ENCODE measurements around the gene NHS. TPM values are rescaled to one million over a fixed set of nuclear protein-coding genes. Genes with fewer than 3 reads are reported as not detected.

NHS gene
- total RNA-seq: 1 to 10 TPM; 2.0 TPM
- long read RNA-seq: 0 reads

DNA sequence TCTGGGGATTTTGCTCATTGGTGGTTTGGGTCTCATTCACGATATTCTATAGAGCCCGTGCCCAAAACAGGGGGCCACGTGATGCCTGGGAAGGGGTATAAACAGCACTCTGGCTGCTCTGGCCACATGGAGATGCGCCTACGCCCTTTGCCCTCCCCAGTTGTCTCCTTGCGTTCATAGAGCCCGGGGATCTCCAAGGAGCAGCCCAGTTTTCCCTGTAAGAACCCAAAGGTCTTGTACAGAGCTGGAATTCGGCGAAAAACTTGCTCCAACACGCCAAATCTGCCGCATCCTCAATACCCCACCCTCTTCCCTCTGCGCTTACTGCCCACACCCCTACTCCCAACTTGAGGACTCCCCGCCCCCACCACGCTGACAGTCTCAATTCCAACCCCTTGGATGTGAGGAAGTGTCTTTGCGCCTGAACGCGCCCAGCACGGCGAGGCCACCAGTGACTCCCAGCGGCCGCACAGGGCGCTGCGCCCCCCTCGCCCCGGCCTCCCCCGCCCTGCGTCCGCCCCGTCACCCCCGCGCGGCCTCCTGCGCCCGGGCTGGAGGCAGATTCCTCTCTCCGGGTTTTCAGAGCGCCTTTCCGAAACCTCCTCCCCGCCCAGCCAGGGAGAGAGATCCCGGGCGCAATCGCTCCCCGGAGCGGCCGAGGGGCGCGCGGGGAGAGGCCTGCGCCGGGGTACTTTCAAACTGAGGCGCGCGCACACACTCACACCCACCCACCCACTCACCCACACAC, at the start of gene NHS:
TSS of gene NHS (plus strand) at position 582 of the 748 bp plus-strand sequence. CDS start 558 bp downstream, outside the sequence.
- intact Hi-C loops (cut with DNase I): loop anchor here in 1 of 2 donors (10.0 kb wide), 1 partner anchor 220 kb away; no protein-coding TSS in a partner anchor
- ATAC-seq (peak; percentile 80 to 92), DNase-seq (peak; percentile 74)

DNA sequence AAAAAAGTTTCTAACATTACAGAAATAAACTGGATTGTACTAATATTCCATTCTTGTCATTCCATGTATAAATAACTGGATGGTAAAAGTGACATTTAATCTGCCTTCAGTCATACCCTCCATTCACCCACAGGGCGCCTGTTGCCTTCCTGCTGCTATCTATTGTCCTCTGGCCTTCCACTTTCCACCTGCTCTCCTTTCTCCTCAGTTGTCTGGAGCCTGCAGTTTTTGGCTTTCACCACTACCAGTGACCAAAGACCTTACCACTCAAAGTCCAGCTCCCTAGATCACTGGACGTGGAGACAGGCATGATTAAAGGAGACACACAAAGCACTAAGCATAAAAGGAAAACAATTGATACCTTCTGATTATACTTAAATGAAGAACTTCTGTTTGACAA, 46.2 kb upstream of the NHS start:
- intact Hi-C loops (cut with DNase I): no loop called here
- DNase-seq: no peak
- ATAC-seq: no peak

DNA sequence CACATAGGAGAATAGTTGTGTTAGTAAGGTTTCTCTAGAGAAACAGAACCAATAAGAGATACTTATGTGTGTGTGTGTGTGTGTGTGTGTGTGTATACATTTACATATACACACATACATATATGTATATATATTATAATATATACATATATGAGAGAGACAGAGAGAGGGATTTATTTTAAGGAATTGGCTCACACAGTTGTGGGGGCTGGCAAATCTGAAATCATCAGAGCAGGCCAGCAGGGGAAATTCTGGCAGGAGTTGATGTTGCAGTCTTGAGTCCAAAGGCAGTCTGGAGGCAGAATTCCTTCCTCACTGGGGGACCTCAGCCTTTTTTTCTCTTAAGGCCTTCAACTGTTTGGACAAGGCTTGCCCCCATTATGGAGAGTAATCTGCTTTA, 38.6 kb upstream of the NHS start:
- ATAC-seq (no peak), DNase-seq (no peak)
- intact Hi-C loops (cut with DNase I): no loop called here

DNA sequence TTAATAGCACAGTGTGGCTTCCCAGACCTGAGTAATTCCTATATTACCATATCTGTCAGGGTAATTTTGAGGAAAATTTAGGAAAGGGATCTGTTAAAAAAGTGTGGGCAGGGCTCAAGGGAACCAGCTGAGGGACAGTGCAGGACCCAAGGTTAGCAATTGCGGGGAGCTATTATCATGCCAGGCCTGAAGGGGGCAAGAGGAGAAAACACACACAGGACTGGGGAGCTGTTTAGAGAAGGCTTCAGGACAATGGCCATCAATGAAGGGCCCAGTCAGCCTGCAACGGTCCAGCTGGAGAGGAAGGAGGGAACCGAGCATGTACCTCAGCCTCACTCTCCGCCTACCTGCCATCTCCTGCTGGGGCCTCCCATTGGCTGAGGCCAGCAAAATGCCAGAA, 19.0 kb upstream of the NHS start:
- no peak for DNase-seq
- ATAC-seq: no peak
- intact Hi-C loops (cut with DNase I): no loop called here

DNA sequence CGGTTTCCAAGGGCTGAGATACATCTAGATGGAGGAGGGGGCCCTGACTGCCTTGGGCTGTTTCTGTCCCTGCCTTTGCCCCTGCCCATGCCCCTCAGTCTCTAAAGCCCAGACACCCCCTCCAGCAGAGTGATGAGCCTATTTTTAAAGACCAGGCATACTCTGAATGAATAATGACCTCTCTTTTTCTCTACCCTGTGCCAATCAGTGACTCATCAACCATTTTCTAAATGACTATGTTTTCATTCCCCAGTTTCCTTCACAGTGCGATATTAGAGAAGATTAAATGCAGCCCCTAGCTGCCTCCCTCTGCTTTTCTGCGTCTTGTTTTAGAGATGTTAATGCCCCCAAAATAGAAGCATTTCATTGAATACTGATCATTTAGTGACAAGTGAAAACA, 15.5 kb upstream of the NHS start:
- ATAC-seq (no peak), DNase-seq (no peak)
- intact Hi-C loops (cut with DNase I): no loop called here

DNA sequence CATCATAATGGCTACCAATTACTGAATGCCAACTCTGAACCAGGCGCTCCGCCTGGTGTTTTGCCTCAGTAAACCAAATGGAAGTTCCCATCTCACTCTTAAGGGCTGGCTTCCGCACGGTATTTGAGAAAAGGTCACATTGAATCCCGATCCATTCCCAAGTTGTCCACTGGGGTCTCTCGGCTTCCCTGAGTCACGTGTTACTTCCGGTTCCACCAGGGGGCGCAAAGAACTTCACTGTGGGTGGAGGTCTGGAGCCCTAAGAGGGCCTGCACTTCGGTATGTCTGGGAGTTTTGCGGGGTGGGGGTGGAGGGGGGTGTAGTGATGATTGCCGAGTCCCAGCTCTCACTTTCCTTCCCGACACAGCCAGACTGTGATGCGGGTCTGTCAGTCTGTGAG, 13.4 kb upstream of the NHS start:
- intact Hi-C loops (cut with DNase I): no loop called here
- ATAC-seq (no peak), DNase-seq (no peak)

DNA sequence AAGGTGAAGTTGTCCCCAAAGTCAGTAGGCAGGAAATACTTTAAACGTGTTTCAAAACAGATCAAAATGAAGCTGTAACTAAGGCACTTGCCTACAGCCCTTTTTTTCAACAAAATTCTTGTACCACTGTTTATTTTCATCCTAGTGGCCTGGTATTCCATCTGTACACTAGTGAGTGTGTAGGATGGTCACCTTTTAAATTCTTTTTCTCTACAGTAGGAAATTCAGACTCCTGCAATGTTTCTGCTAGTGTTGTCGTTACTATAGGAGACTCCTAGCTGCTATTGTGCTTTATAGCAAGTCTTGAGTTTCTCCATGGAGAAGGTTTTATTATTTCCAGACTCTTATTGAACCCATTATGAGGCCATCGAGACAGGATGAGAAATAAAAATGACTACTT, 7.0 kb upstream of the NHS start:
- DNase-seq: no peak
- no peak for ATAC-seq
- intact Hi-C loops (cut with DNase I): no loop called here

DNA sequence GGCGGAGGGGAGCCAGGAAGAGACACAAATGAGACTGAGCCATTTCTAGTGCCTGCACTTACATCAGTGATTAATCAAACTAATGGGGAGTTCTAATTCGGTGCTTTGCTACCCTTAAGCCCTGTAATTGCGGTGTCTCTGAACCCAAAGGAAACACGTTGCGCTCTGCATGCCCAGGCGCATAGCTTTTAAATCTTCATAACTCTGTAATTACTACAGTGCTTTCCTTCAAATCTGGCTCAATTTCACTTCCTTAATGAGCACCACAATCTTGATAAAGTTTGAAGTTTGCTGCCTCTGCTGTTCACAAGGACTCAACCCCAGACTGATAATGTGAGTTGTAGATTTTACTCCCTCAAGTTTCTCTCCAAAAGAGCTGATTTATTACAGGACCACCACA, 5.7 kb upstream of the NHS start:
- intact Hi-C loops (cut with DNase I): no loop called here
- no peak for ATAC-seq
- DNase-seq: no peak

DNA sequence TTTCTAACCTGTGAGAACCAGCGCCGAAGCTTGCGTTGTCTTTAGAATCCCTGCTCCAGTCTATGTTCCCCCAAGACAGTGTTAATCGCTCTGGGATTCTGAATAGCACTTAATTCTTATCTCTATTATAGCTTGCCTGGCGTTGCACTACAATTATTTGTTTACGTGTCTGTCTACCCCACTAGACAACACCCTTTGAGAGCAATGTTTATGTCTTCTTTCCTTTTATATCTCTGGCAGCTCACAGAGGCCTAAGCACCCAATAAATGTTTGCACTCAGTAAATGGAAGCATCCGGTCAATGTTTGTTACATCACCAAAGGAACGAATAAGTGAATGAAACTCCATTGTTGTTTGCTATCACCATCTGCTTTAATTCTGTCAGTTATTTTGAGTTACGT, 4.8 kb upstream of the NHS start:
- intact Hi-C loops (cut with DNase I): loop anchor here in 1 of 2 donors (10.0 kb wide), 1 partner anchor 225 kb away; no protein-coding TSS in a partner anchor
- no peak for ATAC-seq

DNA sequence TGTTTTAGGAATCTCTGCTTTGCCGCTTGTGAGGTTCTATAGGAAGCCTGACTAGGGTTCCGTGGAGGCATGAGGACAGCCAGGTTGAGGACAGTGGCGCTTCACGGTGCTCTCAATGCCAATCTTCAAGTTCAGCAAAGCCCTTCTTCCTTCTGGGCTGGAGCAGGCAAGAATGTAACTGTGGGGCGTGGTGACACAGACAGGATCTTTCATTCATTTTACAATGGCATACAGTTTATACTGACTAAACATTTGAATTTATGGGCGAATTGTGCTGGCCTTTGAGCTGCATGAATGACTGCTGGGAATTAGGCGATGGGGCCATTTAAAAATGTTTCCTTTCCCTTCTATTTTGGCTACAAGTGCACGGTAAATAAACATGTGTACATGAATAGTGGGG, 2.9 kb upstream of the NHS start:
- no peak for DNase-seq
- ATAC-seq: no peak
- intact Hi-C loops (cut with DNase I): loop anchor here in 1 of 2 donors (10.0 kb wide), 1 partner anchor 223 kb away; no protein-coding TSS in a partner anchor

More for the DNA sequence above, 4.8 kb upstream of the NHS start:
- DNase-seq: no peak

DNA sequence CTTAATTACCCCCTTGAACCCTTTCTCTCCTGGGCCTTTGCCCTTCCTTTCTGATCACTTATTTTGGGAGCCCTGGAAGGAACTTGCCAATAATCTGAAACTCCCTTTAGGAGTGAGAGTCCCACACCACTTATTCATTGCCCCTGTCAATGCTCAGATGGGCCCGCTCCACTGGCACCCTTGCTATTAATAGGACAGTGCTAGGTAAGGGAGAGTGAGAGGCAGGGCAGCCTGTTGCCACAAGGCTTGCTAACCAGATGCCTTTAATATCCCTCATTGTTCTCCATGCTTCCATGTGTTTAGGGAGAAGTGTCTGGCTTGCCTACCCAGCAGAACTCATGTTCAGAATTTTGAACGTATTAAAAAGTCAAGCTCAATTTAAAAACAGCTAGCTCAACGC, 1.7 kb upstream of the NHS start:
- ATAC-seq (no peak), DNase-seq (no peak)
- intact Hi-C loops (cut with DNase I): loop anchor here in 1 of 2 donors (10.0 kb wide), 1 partner anchor 221 kb away; no protein-coding TSS in a partner anchor

DNA sequence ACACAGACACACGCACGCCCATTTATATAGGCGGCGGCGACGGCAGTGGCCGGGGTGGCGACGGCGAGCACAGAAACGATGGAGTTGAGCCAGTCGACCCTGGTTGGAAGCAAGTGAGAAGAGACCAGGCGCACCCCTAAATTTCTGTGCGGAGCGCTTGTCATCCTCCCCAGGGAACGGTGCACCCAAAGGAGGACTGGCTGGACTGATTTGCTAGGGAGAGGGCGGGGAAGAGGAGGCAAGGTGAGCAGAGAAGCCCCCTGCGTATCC, 302 bp downstream of the NHS start:
- no peak for DNase-seq
- no peak for ATAC-seq
- intact Hi-C loops (cut with DNase I): loop anchor here in 1 of 2 donors (10.0 kb wide), 1 partner anchor 219 kb away; no protein-coding TSS in a partner anchor

DNA sequence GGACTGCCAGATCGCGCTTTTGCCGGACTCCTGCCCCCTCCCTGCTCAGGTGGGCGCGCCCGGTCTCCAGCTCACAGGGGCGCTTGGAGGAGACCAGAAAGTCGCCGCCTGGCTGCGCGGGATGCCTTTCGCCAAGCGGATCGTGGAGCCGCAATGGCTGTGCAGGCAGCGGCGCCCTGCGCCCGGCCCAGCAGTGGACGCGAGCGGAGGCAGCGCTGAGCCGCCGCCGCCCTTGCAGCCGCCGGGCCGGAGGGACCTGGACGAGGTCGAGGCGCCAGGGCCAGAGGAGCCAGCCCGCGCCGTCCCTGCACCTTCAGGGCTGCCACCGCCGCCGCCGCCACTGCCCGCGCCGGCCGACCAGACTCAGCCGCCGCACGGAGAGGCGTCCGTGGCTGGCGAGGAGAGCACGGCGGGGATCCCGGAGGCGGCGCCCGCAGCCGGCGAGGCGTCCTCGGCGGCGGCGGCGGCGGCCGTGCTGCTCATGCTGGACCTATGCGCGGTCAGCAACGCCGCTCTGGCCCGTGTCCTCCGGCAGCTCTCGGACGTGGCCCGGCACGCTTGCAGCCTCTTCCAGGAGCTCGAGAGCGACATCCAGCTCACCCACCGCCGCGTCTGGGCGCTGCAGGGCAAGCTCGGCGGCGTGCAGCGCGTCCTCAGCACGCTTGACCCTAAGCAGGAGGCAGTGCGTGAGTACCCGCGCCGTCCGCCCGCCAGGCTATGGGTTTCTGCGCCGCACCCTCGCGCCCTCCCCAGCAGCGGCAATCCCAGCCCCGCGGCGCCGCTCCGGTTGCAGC, 834 bp downstream of the NHS start:
- intact Hi-C loops (cut with DNase I): loop anchor here in 1 of 2 donors (10.0 kb wide), 1 partner anchor 219 kb away; no protein-coding TSS in a partner anchor
- ATAC-seq (peak; percentile 48 to 55), DNase-seq (peak; percentile 37)

DNA sequence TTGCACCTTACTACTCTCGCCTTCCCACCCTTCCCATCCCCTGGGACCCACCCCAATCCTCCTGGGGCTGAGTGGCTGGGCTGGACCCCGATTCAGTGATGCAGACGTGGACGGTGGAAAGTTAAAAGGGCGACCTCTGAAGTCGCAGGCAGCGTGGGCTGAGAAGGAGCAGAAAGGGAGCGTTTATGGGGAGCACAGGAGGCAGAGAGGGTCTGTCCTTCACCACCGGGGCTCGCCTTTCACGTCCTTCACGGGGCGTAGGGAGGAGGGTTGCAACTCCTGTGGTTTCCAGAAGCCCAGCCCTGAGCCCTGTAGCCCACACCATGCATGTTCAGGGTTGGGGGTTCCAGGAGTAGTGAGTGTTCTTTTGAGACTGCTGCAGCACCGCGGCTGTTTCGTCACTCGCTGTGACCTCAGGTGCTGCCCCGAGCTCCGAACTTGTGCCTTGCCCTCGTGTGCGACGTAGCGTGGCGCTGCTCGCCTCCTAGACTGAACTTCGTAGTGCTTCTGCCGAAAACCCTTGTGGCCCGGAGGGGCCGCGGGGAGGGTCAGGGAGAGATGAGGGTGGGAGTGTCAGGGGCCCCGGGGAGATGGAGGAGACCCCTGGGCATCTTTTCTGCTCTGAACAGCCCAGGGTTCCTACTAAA, 1.6 kb downstream of the NHS start:
- DNase-seq: no peak
- intact Hi-C loops (cut with DNase I): loop anchor here in 1 of 2 donors (10.0 kb wide), 1 partner anchor 218 kb away; no protein-coding TSS in a partner anchor

DNA sequence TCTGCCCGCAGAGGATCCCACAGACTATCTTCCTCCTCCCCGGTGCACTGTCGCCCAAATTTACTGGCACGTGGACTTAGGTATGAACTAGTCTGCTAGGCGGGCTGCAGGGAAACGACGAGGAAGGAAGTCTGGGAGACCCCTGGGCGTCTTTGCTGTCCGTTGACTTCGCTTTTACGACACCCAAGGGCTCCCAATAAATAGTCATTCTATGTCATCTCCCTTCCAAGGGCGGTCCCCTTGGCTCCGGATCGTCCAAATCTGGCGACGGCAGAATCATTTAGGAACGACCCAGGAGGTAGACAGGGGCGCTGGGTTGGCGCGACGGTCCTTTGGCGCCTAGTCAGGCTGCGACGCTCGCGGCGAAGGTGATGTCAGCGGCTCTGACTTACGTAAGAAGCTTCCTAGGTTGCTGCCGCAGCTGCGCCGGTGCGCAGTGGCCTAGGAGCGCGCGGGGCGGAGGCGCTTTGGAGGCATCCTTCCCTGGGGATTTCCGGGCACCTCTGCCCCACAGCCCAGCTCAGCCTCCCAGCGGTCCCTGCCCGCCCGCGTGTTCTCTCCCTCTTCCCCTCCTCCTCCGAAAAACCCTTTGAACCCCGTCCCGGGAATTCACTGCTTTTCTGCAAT, 2.2 kb downstream of the NHS start:
- DNase-seq (peak; percentile 32), ATAC-seq (peak in 1 of 2 donors; percentile 28)
- intact Hi-C loops (cut with DNase I): loop anchor here in 1 of 2 donors (10.0 kb wide), 1 partner anchor 218 kb away; no protein-coding TSS in a partner anchor

More for the DNA sequence above, 1.6 kb downstream of the NHS start:
- ATAC-seq: no peak

DNA sequence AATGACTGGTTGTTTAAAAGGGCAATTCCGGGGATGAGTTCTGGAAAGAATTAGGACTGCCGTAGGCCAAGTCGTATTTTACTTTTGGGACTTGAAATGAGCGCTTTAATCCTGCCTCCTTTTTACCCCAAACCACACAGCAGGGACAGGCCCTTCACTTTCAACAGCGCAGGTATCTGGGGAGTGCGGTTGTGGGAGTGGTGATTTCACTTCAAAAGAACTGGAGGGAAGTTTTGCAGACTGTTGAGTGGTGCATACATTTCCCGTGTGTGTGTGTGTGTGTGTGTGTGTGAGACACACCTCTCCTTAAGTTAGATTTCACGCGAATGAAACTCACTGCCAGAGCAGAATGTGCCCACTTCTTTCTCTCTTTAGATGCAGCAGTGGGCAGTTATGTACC, 2.8 kb downstream of the NHS start:
- no peak for ATAC-seq

DNA sequence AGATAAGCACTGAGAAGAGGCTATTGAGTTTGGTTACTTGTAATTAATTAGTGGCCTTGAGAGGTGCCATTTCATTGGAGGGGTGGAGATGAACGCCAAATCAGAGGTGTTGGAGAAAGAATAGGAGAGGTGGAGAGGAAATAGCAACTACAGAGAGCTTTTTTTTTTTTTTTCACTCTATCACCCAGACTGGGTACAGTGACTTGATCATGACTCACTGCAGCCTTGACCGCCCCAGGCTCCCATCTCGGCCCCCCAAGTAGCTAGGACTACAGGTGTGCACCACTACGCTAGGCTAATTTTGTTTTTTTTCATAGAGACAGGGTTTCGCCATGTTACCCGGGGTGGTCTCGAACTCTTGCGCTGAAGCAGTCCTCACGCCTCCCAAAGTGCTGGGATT, 5.2 kb downstream of the NHS start:
- intact Hi-C loops (cut with DNase I): loop anchor here in 1 of 2 donors (10.0 kb wide), 1 partner anchor 135 kb away; no protein-coding TSS in a partner anchor
- DNase-seq (no peak), ATAC-seq (no peak)

More for the DNA sequence above, 2.8 kb downstream of the NHS start:
- no peak for DNase-seq
- intact Hi-C loops (cut with DNase I): loop anchor here in 1 of 2 donors (10.0 kb wide), 1 partner anchor 217 kb away; no protein-coding TSS in a partner anchor

DNA sequence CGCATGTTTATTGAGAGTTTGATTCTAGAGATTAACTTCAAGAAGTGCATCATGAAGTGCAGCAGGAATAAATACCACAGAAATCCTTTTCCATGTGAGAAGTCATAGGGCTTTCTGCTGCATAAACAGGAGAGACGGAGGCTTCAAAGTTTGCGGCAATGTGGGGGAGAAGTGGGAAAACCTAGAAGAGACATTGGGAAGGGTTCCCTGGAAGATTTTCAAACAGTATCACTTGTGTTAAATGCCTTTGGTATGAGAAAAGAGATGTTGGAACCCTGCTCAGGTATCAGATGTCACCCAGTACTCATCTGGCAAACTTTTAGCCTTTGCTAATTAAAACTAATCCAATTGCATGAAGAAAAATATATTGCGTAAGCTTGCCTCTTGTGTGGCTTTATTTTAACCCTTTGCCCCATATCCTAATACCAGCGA, 15.4 kb downstream of the NHS start:
- DNase-seq: no peak
- intact Hi-C loops (cut with DNase I): no loop called here
- no peak for ATAC-seq

DNA sequence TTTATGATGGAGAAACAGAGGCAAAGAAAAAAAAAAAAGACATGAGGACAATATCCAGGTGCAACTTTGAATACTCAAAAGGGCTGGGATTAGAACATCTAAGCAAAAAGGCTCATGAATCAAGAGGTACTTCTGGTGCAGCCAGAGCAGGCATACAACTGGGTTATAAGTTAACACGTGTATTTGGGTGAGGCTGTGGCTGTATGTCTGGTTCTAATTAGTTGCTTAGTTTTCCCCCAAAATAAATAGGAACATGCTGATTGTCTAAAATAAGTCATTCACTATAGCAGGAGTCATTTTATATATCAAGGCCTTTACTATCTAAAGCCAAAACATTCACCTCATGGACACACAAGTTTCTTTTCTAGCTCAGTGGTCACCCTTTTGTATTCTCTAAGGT, 20.2 kb downstream of the NHS start:
- no peak for ATAC-seq
- DNase-seq: no peak
- intact Hi-C loops (cut with DNase I): no loop called here
